Measurements from ENCODE around the gene ESRRG.

The ESRRG gene

DNA sequence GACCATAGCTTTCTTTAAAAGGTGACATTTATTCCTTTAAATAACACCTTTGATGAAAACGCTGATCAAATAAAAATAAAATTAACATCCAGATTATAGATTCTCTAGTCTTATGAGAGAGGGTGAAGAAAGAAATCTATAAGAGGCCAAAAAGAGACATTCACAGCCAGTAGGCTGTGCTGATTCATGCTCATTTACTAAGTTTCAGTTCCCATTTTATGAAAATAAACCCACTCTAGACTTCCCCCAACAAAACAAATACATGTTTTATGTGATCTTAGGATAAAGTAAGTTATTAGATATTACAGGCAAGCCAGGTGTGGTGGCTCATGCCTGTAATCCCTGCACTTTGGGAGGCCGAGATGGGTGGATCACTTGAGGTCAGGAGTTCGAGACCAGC lies 21.1 kb downstream of the ESRRG start:
- DNase-seq = no peak

DNA sequence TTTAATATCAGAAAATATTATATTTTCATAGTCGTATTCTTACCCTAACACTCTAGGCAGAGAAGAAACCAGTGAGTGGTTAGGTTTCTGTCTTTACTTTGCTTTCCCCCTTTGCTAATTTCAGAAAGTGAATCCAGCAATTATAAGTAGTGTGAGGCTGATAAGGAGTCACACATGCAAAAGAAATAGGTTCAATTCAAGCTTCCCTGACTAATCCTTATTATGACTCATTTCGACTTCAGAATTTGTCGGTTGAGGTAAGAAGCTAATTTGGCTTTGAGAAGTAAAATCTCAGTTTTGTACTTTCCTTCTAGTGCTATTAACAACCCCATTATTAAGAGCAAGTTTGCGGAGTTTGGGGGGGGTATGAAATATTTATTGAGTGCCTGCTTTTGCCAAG lies 22.4 kb downstream of the ESRRG start:
- DNase-seq = no peak

DNA sequence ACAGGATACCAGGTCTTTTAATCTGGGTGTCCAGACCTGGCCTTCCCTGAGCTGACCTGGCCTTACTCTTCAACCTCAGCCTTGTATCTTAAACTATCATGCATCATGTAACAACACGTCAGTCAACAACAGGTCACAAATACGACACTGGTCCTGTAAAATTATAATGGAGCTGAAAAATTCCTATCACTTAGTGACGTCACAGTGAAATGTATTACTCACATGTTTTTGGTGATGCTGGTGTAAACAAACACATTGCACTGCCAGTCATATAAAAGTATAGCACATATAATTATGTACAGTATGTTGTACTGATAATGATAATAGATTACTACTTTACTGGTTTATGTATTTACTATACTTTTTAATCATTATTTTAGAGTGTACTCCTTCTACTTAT lies 31.5 kb downstream of the ESRRG start:
- DNase-seq = no peak

DNA sequence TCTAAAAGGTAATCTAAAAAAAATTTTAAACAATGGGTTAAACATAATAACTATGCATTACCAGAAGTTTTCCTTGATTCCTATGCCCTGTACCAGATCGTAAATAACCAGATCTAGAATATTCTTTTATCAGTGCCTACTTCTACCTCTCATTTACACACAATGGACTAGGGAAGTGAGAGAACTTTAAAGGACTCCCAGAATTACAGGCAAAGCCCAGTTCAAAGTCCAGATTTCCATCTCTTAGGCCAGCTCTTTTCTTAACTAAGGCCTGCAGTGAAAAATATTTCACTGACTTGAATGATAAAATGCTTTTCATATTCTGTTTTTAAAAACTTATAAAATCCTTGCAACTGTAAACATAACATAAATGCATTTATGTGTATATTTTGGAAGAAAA lies 32.6 kb downstream of the ESRRG start:
- no peak for DNase-seq

DNA sequence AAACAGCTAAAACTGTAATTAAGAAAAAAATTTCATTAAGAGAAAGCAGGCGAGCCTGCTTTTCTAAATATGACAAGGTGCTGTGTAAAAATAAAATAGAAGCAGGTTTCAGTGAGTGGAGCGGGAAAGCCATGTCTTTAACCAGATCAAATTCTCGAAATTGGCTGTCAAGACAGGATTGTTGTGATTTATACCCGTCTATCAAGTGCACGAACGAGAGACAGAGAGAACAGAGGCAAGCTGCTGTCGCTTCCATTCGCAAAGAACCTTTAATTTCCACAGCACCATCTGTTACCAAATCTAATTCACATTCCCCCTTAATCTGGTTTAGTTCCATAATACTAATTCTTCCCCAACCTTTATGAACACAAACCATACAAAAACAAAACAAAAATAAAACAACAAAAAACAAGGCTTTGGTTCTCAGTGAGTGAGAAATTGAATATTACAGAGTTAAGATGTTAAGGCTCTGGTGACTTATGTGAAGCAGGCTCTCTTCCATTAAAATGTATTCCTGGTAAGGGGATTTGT lies 35.0 kb downstream of the ESRRG start:
- DNase-seq = no peak

DNA sequence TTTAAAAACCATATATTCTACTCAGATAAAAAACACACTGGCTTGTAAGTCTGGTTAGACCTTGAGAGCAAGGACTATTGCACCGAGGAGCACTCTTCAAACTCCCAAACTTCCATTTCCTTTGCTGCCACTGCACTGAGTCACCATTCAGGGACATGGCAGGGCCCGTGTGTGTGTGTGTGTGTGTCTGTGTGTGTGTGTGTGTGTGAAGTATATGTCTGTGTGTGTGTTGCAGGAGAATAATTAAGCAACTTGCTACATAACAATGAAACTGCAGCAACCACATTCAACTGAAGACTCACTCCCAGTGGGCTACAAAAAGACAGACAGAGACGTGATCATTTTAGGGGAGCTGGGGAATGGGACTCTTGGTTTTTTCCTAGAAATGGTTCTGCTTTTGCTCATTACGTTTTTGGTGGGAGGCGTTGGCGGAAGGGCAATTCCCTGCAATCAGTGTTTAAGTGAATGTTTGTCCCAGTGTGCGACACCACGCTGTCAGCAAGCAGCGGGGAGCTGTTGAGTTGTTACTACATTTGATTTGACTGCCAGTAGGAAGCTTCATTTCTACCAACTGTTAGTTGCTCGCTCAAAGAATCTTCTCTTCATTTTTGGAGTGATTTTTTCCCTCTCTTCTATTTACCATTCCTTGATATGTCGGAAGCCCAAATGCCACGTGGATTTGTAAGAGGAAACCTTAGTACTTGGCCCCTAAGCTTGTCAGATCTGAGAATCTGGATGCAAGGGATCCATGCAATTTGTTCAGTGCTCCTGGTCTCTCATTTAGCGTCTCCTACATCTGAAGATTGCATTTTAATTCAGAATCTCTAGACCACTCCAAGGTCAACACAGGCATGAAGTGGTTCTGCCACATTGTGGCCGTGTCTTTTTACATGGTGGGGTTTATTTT lies 36.1 kb downstream of the ESRRG start:
- DNase-seq = no peak

DNA sequence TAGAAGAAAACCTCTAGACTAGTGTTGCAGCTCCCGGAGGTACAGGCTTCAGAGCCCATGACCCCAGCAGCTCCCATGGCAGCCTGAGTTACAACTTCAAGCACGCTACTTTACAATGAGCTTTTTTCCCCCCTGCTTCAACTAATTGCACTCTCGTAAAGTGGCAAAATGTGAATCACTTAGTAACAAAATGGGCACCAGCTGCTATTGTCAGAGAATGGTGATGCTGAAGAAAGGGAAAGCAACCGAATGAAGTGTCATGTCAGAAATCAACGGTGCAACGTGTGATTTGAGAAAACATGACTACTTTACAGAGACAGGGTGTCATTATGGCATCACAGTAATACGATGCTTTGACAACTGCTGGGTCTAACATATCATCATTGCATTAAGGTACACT lies 40.5 kb downstream of the ESRRG start:
- no peak for DNase-seq

DNA sequence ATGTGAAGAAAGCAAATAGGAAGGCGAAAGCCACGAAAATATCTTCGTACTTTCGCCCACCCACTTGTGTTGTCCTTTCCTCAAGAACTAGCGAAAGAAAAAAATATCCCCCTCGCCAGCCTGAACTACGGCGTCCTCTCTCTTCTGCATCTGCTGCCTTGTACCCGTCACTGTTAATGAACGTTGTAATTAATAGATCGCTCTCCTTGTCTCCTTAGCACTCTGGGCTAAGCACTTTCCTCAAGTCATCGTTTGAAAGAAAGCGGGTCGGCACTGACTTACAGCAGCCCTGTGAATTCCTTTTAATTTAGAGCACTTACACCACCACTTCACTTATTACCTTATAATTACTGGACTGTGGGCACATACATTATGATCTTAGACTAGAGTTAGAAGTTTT lies 44.1 kb downstream of the ESRRG start:
- no peak for DNase-seq

DNA sequence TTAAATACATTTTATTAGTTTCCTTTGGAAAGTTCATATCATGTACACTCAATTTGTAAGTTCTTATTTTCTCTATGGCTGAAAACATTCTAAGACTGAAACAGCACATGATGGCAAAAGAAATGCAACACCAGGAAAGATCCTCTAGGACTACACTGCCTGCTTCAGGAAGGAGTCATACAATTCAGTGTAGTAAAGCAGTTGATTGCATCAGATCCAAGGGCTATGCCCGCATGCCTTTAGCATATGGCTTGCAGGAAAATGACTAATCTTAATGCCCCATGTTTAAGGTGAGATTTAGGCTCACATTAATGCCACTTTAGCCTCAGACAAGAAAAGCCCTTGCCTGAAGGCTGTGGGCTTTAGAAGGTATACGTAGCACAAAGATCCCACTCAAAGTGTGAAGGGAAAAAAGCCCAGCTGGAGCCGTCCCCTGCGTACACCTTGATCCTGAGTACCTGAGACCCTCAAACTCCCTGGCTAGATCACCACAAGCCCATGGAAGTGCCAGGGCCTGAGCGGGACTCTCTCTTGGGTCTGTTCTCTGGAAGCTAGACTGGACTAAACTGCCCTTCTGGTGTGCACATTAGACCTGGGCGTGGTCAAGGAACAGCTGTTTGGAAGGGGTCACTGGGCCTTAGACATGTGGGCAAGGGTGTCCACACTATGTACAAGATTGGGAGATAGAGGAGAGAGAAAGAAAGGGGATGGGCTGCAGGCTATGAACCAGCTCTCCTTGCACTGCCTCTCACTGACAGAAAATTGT lies 52.9 kb downstream of the ESRRG start:
- no peak for DNase-seq

DNA sequence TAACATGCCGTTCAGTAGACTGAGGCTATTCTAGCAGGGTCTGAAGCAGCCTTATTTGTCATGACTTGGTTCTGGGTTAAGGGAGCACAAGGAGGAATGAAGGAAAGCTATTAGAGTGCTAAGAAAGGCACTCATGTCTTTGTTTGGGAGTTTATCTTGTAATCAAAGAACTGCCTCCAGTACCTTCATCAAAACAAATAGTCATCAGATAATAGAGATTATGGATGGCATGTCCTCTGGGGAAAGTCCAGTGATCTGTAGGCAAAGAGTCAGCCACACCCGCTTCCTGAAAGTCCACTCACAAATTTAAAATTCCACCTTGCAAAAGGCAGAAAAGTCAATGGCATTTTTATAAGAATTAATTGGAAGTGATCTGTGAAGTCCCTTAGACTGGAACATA lies 56.8 kb downstream of the ESRRG start:
- DNase-seq = no peak

DNA sequence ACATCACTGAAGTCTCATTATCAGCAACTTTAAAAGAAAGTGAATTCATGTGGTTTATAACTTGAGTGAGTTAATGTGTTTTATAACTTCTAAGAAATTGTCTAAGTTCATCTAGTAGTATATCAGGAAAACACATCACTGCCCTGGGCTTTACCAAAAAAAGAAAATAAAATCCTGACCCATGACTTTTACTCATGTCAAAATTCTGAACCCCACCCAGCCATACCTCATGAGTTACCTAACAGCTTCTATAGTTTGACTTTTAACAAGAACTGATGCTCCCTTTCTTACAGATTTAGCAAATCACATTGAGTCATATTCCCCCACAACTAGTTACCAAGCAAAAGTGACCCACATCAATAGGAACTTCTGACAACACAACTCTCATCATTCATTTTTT lies 57.4 kb downstream of the ESRRG start:
- DNase-seq = no peak

DNA sequence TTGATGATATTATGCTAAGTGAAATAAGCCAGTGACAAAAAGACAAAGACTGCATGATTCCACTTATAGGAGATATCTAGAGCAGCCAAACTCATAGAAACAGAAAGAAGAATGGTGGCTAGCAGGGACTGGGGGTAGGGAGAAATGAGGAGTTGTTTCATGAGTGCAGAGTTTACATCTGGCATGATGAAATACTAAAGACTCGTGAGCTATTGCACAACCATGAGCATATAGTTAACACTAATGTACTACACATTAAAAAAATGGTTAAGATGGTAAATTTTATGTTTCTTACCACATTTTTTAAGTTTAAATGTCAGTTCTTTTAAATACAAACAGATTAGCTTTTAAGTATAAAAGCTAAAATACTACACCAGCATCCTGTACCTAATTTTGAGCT lies 57.8 kb downstream of the ESRRG start:
- no peak for DNase-seq

DNA sequence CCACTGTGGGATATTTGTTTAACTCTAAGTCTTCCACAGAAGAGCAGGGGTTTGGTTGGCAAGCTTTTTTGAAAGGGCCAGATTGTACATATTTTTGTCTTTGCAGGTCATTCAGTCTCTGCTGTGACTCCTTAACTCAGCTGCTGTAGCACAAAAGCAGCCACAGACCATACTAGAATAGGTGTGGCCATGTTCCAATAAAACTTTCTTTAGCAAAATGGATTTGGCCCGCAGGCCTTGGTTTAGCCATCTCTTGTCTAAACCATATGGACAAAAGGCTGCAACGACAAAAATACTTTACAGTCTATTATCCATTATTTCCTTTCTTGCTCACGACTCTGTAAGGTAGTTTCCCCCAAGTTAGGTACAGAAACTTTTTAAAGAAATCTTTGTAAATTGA lies 60.5 kb downstream of the ESRRG start:
- no peak for DNase-seq

DNA sequence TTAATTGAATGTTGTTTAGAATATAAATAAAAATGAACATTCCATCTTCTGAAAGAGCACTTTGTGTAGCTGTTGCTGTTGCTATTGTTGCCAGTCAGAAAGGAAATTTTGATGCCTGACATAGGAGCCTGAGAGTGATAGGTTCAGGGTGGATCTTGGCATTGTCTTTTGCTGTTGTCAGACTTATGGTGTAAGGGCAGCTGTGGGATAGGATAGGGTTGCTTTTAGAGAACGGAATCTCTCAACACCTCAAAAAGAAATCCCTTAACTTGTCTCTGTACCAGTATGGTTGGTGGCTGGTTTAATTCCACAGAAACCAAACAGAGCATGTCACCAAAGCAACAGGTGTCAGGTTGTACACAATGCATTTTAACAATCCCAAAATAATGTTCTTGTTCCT lies 62.7 kb downstream of the ESRRG start:
- no peak for DNase-seq

DNA sequence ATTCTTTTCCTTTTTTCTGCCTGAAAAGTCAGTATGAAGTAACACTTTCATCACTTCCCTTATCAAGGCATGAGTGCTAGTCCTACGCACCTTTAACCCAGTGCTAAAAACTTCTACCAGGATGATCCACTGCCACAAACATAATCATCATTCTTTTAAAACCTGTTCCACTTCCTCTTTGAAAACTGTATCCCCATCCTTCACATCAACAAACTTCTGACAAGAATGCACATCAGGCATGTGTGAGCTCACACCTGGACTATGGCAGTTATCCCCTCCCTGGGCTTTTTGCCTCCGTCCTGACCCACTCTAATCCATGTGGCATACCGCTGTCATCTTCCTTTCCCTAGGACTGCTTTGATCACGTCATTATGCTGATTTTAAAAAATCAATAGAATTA lies 70.2 kb downstream of the ESRRG start:
- no peak for DNase-seq

DNA sequence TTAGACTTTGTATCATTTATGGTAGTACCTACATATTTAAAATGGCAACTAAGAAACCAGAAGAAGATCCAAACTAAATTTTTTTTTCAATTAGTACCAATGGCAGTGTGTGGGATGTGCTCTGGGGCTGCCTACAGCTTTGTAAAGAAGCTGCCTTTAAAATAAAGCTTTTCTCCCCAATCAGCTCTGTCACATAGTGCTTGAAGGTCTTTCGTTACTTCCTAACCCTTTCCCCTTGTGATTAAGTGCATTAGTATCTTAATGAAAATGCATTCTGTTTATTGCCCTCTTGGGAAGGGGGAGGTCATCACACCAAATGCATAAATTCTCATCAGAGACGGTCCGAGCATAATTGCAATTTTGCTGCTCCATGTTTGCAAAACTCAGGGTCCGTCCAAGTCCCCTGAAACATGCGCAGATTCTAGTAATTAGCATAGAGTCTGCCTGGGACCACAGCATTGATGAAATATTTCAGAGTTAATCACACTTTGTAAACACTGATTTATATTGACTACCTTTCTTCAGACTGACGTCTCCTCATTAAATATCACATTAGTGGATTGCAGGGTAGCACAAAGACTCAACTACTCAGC lies 71.3 kb downstream of the ESRRG start:
- DNase-seq = no peak

DNA sequence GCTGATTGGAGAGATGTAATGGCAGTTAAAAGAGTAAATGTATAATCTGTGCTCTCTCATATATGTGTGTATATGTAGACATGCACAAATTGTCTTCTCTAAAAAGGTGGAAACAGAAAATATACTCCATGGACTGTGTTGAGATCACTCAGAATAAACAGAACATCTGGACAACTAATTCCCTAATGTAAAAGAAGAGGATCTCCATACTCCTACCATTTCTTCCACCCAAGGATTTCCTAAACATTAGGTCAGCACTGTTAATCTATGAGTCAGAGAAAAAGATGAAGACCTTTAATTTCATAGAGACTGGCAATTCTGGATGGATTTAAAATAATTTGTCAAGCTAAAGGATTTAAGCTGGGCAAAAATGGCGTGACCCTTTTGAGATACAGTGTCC lies 80.1 kb downstream of the ESRRG start:
- no peak for DNase-seq

DNA sequence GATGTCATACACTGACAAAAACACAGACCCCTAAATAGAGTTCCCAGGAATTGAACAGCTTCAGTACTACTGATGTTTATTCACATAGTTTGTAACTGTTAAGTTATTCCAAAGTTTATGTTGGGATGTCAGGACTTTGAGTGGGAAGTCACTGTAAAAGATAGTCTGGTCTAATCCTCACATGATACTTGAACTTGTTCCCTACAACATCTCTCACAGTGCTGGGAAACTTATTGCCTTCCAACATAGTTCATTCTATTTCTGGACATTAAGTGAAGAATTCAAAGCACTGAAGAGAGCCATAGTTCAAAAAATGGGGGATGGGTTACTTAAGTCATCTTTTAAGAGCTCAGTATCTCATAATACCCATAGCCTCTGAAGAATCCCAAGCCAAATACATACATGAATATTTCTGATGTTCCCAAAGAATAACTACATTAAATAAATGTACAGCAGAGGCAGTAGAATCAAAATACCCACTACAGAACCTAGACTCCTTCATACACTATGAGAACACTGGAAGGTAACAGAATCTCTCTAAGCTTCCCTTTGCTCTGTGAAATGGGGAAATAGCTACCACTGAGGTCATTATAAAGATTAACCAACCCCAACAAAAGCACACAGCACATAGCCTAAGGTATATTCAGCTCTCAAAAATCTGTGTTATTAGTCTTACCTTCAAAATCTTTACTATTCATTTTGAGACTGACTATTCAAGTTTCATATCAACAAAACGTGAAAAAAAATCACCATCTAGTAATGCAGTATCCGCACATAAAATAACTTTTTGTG lies 81.4 kb downstream of the ESRRG start:
- DNase-seq = no peak

DNA sequence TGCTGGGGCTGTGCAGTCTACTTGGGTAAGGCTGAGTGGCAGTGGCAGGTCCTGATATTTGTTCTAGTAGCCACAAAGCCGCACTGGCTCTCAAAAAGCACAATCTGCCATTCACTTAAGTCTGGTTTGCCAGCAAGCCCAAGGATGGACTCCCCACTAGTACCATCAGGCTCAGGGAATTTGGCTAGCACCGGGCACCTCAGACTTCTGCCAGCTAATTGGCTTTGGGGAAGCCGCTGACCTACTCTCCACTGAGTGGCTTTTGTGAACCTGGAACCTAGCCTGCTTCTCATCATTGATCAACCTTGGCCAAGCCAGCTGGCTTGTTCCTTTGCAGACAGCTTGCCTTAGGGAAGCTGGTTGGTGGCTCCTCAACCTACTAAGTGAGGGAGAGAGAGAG lies 83.1 kb downstream of the ESRRG start:
- DNase-seq = no peak

DNA sequence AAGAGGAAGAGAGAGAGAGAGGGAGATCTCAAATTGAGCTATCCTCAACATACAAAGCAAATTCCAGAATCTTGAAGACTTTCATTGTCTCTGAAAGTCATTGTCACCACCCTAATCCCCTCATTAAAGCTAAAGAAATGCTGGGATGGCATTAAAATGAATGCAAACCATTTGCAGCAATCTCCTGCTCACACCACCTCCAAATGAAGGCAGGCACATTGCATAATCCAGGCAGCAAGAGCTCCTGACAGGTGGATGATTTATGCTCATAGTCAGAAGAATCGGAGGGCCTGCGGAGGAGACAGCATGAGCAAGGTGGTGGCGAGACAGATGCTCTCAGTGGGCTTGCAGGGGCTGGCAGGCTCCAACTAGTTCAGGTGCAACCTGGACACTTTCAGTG lies 90.2 kb downstream of the ESRRG start:
- no peak for DNase-seq

DNA sequence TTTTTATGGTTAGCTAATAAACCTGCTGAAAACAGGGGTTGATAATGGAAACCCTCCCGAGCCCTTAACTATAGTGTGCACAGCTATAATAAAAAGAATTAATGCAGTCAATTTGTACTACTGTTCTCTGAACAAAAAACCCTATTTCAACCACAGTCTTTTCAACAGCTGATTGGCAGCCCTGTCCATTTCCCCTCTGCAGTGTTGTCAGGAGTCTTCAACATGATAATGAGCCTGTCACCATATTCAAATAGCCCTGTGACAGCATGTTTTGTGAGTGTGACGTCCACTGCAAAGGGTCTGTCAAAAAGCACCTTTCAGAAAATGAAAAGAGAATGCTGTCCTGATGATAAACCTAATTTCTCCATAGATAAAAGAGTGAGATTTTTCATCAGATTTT lies 92.7 kb downstream of the ESRRG start:
- no peak for DNase-seq

DNA sequence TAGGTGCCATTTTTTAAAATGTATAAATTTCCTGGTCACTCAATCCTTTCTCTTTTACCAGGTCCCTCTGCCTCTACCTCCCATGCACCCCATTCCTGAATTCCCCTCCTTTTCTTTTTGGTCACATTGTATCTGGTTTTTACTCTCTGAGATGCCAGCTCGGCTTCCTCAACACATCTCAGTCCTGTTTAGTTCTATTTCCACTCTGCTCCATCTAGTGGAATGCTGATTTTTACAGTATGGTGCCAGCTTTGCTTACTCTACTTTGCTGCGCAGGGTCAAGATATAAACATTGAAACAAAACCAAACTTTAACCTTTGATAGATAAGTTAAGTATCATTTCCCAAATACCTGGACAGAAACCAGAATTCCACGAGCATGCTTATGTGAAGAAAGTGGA lies 96.0 kb downstream of the ESRRG start:
- no peak for DNase-seq

All from activated CD4-positive, alpha-beta T cell treated with anti-CD3 and anti-CD28 coated beads for 48 hours (primary cell).